SK-N-SH (cell line): ENCODE results near the gene DAGLA. TPM values are rescaled to one million over a fixed set of nuclear protein-coding genes. Genes with fewer than 3 reads are reported as not detected.

Experiments
- CTCF ChIA-PET: fragments of 300-600, 350-600 bp; formaldehyde crosslinking; extraction: SDS; loops from one replicate; lab custom pipeline; 2021; lab: Yijun Ruan, JAX
- POLR2A ChIA-PET: fragments of 350-600 bp; sonication (Branson Sonifier 250); formaldehyde crosslinking; extraction: SDS; loops from one replicate; lab custom pipeline; 2020; ENCODE audit warnings: antibody characterized with exemption, inconsistent platforms; lab: Yijun Ruan, JAX
- DNase-seq: peaks from one replicate; pipeline ENCODE4 v3.0.0; 2012
- H2AFZ ChIP-seq: fragments of 200-600 bp; sonication (generic); 2 replicates; pipeline ENCODE4 v1.8.1; 2016; ENCODE audit warnings: antibody characterized with exemption, mild to moderate bottlenecking, low read depth
- H3F3A ChIP-seq: fragments of 200-600 bp; sonication (generic); replicated peaks from 2 replicates; pipeline ENCODE3; 2016; ENCODE audit warnings: antibody characterized with exemption, mild to moderate bottlenecking; ENCODE audit not compliant: insufficient read depth
- H3K27ac ChIP-seq, 2 experiments: fragments of 200-500 bp in 1 of 2; fragments of 200-600 bp in 1 of 2; sonication (Bioruptor generic) in 1 of 2; sonication (generic), shearing (Covaris generic) in 1 of 2; 2 replicates each; pipeline versions ENCODE4 v1.5.1 to v1.6.1; 2014 to 2016; ENCODE audit warnings: low read depth in 2 of 2, inconsistent platforms in 1 of 2, low read length in 1 of 2, mild to moderate bottlenecking in 1 of 2, mixed read lengths in 1 of 2
- H3K27me3 ChIP-seq: fragments of 200-600 bp; sonication (generic), shearing (Covaris generic); 2 replicates; pipeline ENCODE4 v1.6.1; 2016; ENCODE audit warnings: mixed run types; ENCODE audit not compliant: insufficient read depth
- H3K36me3 ChIP-seq, 2 experiments: fragments of 200-500 bp in 1 of 2; fragments of 200-600 bp in 1 of 2; sonication (Bioruptor generic) in 1 of 2; sonication (generic) in 1 of 2; replicated peaks in 1 of 2; 2 replicates each; pipeline versions ENCODE3 to v1.5.1; 2014 to 2016; ENCODE audit warnings: low read length in 1 of 2, mild to moderate bottlenecking in 1 of 2; ENCODE audit not compliant: insufficient read depth in 2 of 2, control insufficient read depth in 1 of 2
- H3K4me1 ChIP-seq, 2 experiments: fragments of 200-500 bp in 1 of 2; fragments of 200-600 bp in 1 of 2; sonication (Bioruptor generic) in 1 of 2; sonication (generic), shearing (Covaris generic) in 1 of 2; 2 replicates each; pipeline versions ENCODE4 v1.5.1 to v1.6.1; 2014 to 2016; ENCODE audit warnings: low read depth in 1 of 2, low read length in 1 of 2, mixed run types in 1 of 2; ENCODE audit not compliant: insufficient read depth in 2 of 2, control insufficient read depth in 1 of 2
- H3K4me2 ChIP-seq: fragments of 200-600 bp; sonication (generic), shearing (Covaris generic); 2 replicates; pipeline ENCODE4 v1.6.1; 2017; ENCODE audit warnings: mixed run types
- H3K4me3 ChIP-seq, 2 experiments: fragments of 200-500 bp in 1 of 2; fragments of 200-600 bp in 1 of 2; sonication (Bioruptor generic) in 1 of 2; sonication (generic), shearing (Covaris generic) in 1 of 2; 2 replicates each; pipeline versions ENCODE4 v1.5.1 to v1.8.1; 2014 to 2016; ENCODE audit warnings: low read depth in 2 of 2, inconsistent platforms in 1 of 2, low read length in 1 of 2, mild to moderate bottlenecking in 1 of 2, mixed read lengths in 1 of 2, moderate library complexity in 1 of 2
- H3K79me2 ChIP-seq: fragments of 200-600 bp; sonication (generic); 2 replicates; pipeline ENCODE4 v1.8.1; 2017; ENCODE audit warnings: mild to moderate bottlenecking; ENCODE audit not compliant: insufficient read depth
- H3K9ac ChIP-seq: fragments of 200-600 bp; sonication (generic); 2 replicates; pipeline ENCODE4 v1.6.1; 2017; ENCODE audit warnings: mixed run types
- H3K9me2 ChIP-seq: fragments of 200-600 bp; sonication (generic); 2 replicates; pipeline ENCODE4 v1.6.1; 2017; ENCODE audit warnings: mixed run types
- H3K9me3 ChIP-seq: fragments of 200-600 bp; sonication (generic); 2 replicates; pipeline ENCODE4 v1.6.1; 2017; ENCODE audit warnings: mixed run types, mild to moderate bottlenecking, moderate library complexity
- H4K20me1 ChIP-seq: fragments of 200-600 bp; sonication (generic); 2 replicates; pipeline ENCODE4 v1.6.1; 2017; ENCODE audit warnings: mild to moderate bottlenecking, mixed run types; ENCODE audit not compliant: insufficient read depth
- CHD2 ChIP-seq: fragments of 150-350 bp; IDR thresholded peaks from 2 replicates; pipeline ENCODE4 v1.6.1; 2018; ENCODE audit warnings: low read length; ENCODE audit not compliant: partially characterized antibody
- EZH2phosphoT487 ChIP-seq: fragments of 200-600 bp; sonication (generic); IDR thresholded peaks from 2 replicates; pipeline ENCODE4 v1.6.1; 2017; ENCODE audit warnings: low read depth, mixed run types, mild to moderate bottlenecking, antibody characterized with exemption, moderate library complexity, borderline replicate concordance
- FOSL2 ChIP-seq: IDR thresholded peaks from 2 replicates; pipeline ENCODE4 v1.4.0; 2012; ENCODE audit warnings: low read depth, mild to moderate bottlenecking, moderate library complexity, borderline replicate concordance
- FOXJ3 ChIP-seq: sonication (generic); formaldehyde crosslinking; IDR thresholded peaks from 2 replicates; pipeline ENCODE4 v1.5.1; 2020; ENCODE audit warnings: mild to moderate bottlenecking, missing genetic modification reagents
- GATA2 ChIP-seq: sonication (generic); formaldehyde crosslinking; IDR thresholded peaks from 2 replicates; pipeline ENCODE4 v1.5.0; 2020; ENCODE audit warnings: mild to moderate bottlenecking, missing genetic modification reagents
- IRF3 ChIP-seq: fragments of 150-350 bp; IDR thresholded peaks from 2 replicates; pipeline ENCODE4 v1.6.1; 2016; ENCODE audit warnings: mild to moderate bottlenecking, low read depth, low read length
- JUND ChIP-seq: IDR thresholded peaks from 2 replicates; pipeline ENCODE4 v1.4.0; 2012
- MEF2A ChIP-seq: IDR thresholded peaks from 2 replicates; pipeline ENCODE4 v1.4.0; 2012; ENCODE audit warnings: low read depth, borderline replicate concordance
- MXI1 ChIP-seq: IDR thresholded peaks from 2 replicates; pipeline ENCODE4 v1.6.1; 2012; ENCODE audit warnings: mild to moderate bottlenecking, low read depth, low read length, improper control_type of control experiment
- NFIC ChIP-seq: IDR thresholded peaks from 2 replicates; pipeline ENCODE4 v1.4.0; 2012; ENCODE audit warnings: borderline replicate concordance
- NRF1 ChIP-seq: IDR thresholded peaks from 2 replicates; pipeline ENCODE4 v1.6.1; 2012; ENCODE audit warnings: low read depth, mild to moderate bottlenecking, low read length
- PBX3 ChIP-seq: IDR thresholded peaks from 2 replicates; pipeline ENCODE4; 2012
- RCOR1 ChIP-seq: fragments of 150-350 bp; IDR thresholded peaks from 2 replicates; pipeline ENCODE4 v1.6.1; 2017; ENCODE audit warnings: antibody characterized with exemption, low read length
- SIN3A ChIP-seq: IDR thresholded peaks from 2 replicates; pipeline ENCODE4 v1.6.1; 2012; ENCODE audit warnings: low read depth, mild to moderate bottlenecking, low read length, moderate library complexity, borderline replicate concordance
- SMC3 ChIP-seq: IDR thresholded peaks from 2 replicates; pipeline ENCODE4 v1.6.1; 2012; ENCODE audit warnings: low read depth, low read length, improper control_type of control experiment
- TAF1 ChIP-seq: IDR thresholded peaks from 2 replicates; pipeline ENCODE4 v1.6.1; 2012; ENCODE audit warnings: low read depth, mild to moderate bottlenecking, low read length, moderate library complexity, borderline replicate concordance
- TCF12 ChIP-seq: IDR thresholded peaks from 2 replicates; pipeline ENCODE4 v1.4.0; 2012
- USF1 ChIP-seq: IDR thresholded peaks from 2 replicates; pipeline ENCODE4 v1.4.0; 2012; ENCODE audit warnings: low read depth, borderline replicate concordance
- USF2 ChIP-seq: fragments of 150-350 bp; IDR thresholded peaks from 2 replicates; pipeline ENCODE4 v1.6.1; 2017; ENCODE audit warnings: antibody characterized with exemption, low read length, low read depth, borderline replicate concordance
- WGBS: methylation state at CpG from one replicate; pipeline ENCODE4 v1.1.6; 2017; ENCODE audit warnings: low lambda C conversion rate; 5-methylcytosine and 5-hydroxymethylcytosine counted together
- polyA plus RNA-seq, 3 experiments: library from polyadenylated mRNA; depleted of rRNA; stranded (reverse); fragments of >200 nt; gene quantifications; 2 replicates each; pipeline ENCODE4 v1.2.3, GENCODE V29; 2012

The DAGLA gene
- polyA plus RNA-seq, 1 of the 3 experiments (the other 2 are of a cell fraction), result 3.3 TPM

- Histone ChIP-seq H3K36me3 (no peaks in the 10 kb centered on the region), H3K9me2 (no peaks in the 10 kb centered on the region), H3F3A (no peaks in the 10 kb centered on the region), H3K4me3 (no peak overlapping the region), H3K9ac (no peak overlapping the region), H4K20me1 (peaks cover 8% of the 10 kb centered on the region; the same call in 1 of the 2 replicates), H2AFZ (no peak overlapping the region), H3K27me3 (no peaks in the 10 kb centered on the region), H3K4me1 (peaks cover 20 to 53% of the 10 kb centered on the region in 2 experiments; a peak in 3 of 4 replicates), H3K4me2 (peak overlapping the region; percentile 55; the same call in 1 of the 2 replicates), H3K9me3 (no peaks in the 10 kb centered on the region), H3K79me2 (no peaks in the 10 kb centered on the region), H3K27ac (no peak overlapping the region)
- WGBS, result 85% methylated on average over 3 of the region's 8 CpGs
- TF ChIP-seq USF1, result no peak
- no peak for TF ChIP-seq TCF12
- no peak for TF ChIP-seq CHD2
- TF ChIP-seq TAF1, result no peak
- no peak for TF ChIP-seq NRF1
- TF ChIP-seq FOXJ3 (CRISPR knock-in tag), result no peak
- no peak for TF ChIP-seq FOSL2
- no peak for TF ChIP-seq PBX3
- TF ChIP-seq SIN3A, result no peak
- TF ChIP-seq MXI1, result no peak
- no peak for TF ChIP-seq MEF2A
- no peak for TF ChIP-seq USF2
- no peak for TF ChIP-seq RCOR1
- no peak for TF ChIP-seq GATA2 (CRISPR knock-in tag)
- no peak for TF ChIP-seq EZH2phosphoT487
- no peak for TF ChIP-seq IRF3
- TF ChIP-seq JUND, result no peak
- no peak for TF ChIP-seq SMC3
- TF ChIP-seq NFIC, result no peak
- ChIA-PET POLR2A (no interaction called here), CTCF (interaction anchor here (2.6 kb wide), 1 partner anchor 37 kb away, joined by 12 read pairs; no protein-coding TSS in a partner anchor)
- DNase-seq, result no peak
Observed at GRCh38 chr11:61696602-61697001, 16.4 kb downstream of the DAGLA start.
